ENCODE data around the gene GCSAM. TPM values are rescaled to one million over a fixed set of nuclear protein-coding genes. Genes with fewer than 3 reads are reported as not detected.

GCSAM gene
- total RNA-seq, 2 donors from 2014 or later = not detected

DNA sequence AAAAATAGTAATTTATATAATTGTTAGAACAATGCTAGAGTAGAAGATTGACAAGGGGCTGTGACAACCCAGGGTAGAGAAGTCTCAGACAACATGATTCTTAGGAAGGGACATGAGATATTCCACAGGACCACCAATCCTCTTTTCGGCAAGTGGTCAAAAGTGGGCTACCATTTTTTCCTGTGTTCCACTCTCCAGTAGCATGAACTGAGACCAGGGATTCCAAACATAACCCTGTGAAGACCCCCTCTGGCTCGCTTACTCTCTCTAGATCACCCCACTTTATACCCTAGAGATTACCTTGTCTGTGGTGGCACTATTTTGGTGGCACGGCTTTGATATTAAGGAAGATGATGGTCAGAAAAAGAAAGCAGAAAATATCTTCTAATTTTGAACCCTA is 960 bp downstream of the GCSAM start:
- WGBS, 2 donors = 94% methylated on average over 3 of the region's 3 CpGs
- ATAC-seq (no peak), DNase-seq (no peak)
- intact Hi-C loops (cut with DNase I) = no loop called here
- no peak overlapping the region for H3K4me3 ChIP-seq
- peaks cover 21% of the 10 kb centered on the region for H3K4me1 ChIP-seq
- no peaks in the 10 kb centered on the region for H3K9me3 ChIP-seq
- H3K36me3 ChIP-seq (replicated peaks in 1 of 2; ENCODE audit: insufficient read depth in 1 of 2, low read depth in 2 of 2) = peaks cover 0 to 6% of the 10 kb centered on the region in 2 donors
- TF ChIP-seq, protein P1, sequence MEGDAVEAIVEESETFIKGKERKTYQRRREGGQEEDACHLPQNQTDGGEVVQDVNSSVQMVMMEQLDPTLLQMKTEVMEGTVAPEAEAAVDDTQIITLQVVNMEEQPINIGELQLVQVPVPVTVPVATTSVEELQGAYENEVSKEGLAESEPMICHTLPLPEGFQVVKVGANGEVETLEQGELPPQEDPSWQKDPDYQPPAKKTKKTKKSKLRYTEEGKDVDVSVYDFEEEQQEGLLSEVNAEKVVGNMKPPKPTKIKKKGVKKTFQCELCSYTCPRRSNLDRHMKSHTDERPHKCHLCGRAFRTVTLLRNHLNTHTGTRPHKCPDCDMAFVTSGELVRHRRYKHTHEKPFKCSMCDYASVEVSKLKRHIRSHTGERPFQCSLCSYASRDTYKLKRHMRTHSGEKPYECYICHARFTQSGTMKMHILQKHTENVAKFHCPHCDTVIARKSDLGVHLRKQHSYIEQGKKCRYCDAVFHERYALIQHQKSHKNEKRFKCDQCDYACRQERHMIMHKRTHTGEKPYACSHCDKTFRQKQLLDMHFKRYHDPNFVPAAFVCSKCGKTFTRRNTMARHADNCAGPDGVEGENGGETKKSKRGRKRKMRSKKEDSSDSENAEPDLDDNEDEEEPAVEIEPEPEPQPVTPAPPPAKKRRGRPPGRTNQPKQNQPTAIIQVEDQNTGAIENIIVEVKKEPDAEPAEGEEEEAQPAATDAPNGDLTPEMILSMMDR (IDR thresholded peaks at IDR 0.05) = no peak
- TF ChIP-seq POLR2A (IDR thresholded peaks at IDR 0.05) = no peak
- H3K27me3 ChIP-seq = no peaks in the 10 kb centered on the region
- no peak overlapping the region for H3K27ac ChIP-seq

DNA sequence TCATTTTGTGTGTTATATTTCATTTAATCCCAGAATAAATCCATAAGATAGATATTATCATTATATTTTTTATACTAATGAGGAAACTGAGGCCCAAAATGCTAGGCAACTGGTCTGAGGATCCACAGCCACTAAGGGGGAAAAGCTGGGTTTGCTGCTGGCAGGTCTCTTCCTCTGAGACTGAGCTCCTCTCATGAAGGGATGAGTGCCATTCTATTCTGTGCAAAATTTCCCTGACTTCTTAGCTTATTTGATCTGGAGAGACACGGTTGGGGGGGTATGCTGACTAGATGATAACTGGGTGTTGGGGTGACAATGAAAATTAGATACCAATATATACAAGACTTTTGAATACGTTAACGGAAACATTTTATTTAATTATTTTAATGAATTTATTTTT is 1.9 kb downstream of the GCSAM start:
- WGBS, 2 donors = 91 to 95% methylated on average over 3 of the region's 3 CpGs
- DNase-seq (no peak), ATAC-seq (no peak)
- intact Hi-C loops (cut with DNase I) = no loop called here
- Histone ChIP-seq H3K4me3 (no peak overlapping the region), H3K36me3 (replicated peaks in 1 of 2; ENCODE audit: insufficient read depth in 1 of 2, low read depth in 2 of 2) (peaks cover 0 to 6% of the 10 kb centered on the region in 2 donors), H3K9me3 (no peaks in the 10 kb centered on the region), H3K4me1 (peaks cover 21% of the 10 kb centered on the region), H3K27ac (no peak overlapping the region), H3K27me3 (no peaks in the 10 kb centered on the region)
- TF ChIP-seq, protein P1 (IDR thresholded peaks at IDR 0.05) = no peak
- no peak for TF ChIP-seq POLR2A (IDR thresholded peaks at IDR 0.05)

DNA sequence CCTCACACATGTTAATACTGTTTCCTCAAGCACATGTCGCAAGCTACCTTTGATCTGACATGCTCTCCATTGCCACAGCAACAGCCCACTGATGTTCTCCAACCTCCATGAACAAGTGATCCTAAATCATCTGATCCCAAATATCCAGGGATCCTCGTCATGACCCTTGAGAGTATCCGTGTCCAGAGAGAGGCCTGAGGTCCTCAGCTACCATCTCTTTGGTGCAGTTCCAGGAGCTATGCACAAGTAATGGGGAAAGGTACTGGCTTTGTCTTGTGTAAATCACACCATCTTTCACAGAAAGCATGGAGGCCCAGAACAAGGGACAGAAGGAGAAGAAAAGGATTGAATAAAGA is 2.4 kb downstream of the GCSAM start:
- ATAC-seq (no peak), DNase-seq (no peak)
- H3K27ac ChIP-seq = no peak overlapping the region
- no peak for TF ChIP-seq POLR2A (IDR thresholded peaks at IDR 0.05)
- TF ChIP-seq, protein P1 (IDR thresholded peaks at IDR 0.05) = no peak
- H3K9me3 ChIP-seq = no peaks in the 10 kb centered on the region
- no peak overlapping the region for H3K4me3 ChIP-seq
- intact Hi-C loops (cut with DNase I) = no loop called here
- H3K27me3 ChIP-seq = no peaks in the 10 kb centered on the region
- 88 to 92% methylated on average over 3 of the region's 3 CpGs for WGBS, 2 donors
- peaks cover 0 to 6% of the 10 kb centered on the region in 2 donors for H3K36me3 ChIP-seq (replicated peaks in 1 of 2; ENCODE audit: insufficient read depth in 1 of 2, low read depth in 2 of 2)
- H3K4me1 ChIP-seq = peaks cover 21% of the 10 kb centered on the region

DNA sequence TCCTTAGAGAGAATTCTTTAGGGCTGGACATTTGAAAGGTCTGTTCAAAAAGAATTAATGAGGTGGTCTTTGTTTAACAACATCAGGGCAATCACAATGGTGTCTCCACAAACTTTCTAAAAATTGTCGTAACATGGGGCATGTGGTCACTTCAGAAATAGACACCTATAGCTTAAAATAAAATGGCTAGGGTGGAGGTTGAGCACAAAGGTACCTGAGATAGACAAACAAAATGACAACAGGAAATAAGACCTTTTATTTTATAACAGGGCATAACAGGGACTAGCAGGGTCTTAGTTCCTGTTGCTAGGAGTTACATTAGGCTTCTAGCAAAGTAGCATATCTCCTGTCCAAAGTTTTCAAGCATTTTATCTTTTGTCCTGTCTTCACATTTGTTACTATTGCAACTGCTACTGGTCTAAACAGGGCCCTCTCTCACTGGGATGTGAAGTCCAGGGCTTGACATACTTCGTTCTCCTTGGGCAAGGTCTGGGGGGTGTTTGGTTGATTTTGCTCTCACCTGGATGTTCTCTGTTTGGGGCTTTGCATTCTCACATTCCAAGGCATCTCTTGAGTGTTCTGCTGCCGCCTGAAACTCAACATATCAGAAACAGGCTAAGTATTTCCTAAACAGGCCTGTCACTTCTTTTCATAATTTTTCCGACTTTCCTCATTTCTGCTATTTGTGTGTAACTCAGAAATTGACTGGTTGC is 3.0 kb downstream of the GCSAM start:
- Histone ChIP-seq H3K27ac (no peak overlapping the region), H3K36me3 (replicated peaks in 1 of 2; ENCODE audit: insufficient read depth in 1 of 2, low read depth in 2 of 2) (peaks cover 0 to 6% of the 10 kb centered on the region in 2 donors), H3K27me3 (no peaks in the 10 kb centered on the region), H3K4me1 (peaks cover 17% of the 10 kb centered on the region), H3K9me3 (no peaks in the 10 kb centered on the region), H3K4me3 (no peak overlapping the region)
- WGBS, 2 donors = 85 to 95% methylated on average over 4 of the region's 4 CpGs
- ATAC-seq (no peak), DNase-seq (no peak)
- intact Hi-C loops (cut with DNase I) = no loop called here
- TF ChIP-seq POLR2A (IDR thresholded peaks at IDR 0.05) = no peak
- TF ChIP-seq, protein P1 (IDR thresholded peaks at IDR 0.05) = no peak

Measured in body of pancreas (tissue), 4 donors.